DMS79 treated with DMSO at 0.1 percent for 48 hours (cell line): ENCODE measurements around the gene SVBP.
"Not testable (repeated sequence)": the region's sequence is repeated elsewhere in the genome, so short reads cannot be mapped to it uniquely, and the experiment has no call there.

Source experiments
- DNase-seq: peaks from one replicate; lab custom pipeline; 2025; lab: John Stamatoyannopoulos, UW

SVBP gene

DNA sequence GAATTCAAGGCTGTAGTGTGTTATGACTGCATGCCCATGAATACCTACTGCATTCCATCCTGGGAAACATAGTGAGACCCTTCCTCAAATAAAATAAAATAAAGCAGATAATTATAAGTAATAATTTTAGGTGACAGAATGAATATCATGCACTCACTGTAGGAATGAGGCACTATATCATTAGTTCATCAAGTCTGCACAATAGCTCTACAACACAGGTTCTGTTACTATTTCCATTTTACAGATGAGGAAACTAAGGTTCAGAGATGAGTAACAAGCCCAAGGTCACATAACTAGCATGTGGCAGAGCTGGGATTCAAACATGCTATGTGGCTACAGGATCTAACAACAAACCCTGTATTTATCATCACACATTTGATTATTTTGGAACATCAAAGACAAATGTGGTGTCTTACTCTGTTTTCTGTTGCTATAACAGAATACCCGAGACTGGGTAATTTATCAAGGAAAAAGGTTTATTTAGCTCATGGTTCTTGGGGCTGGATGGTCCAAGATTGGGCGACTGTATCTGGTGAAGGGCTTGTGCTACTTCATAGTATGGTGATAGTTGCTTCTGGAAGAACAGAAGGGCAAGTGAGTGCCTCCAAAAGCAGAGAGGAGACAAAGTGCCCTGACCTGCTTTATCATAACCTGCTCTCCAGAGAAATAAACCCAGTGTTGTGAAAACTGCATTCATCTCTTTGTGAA lies 24.4 kb upstream of the SVBP start:
- no peak for DNase-seq

- DNase-seq, result no peak
Observed at GRCh38 chr1:42841010-42841409, 23.8 kb upstream of the SVBP start.

- no peak for DNase-seq
Observed at GRCh38 chr1:42838482-42839190, 21.4 kb upstream of the SVBP start.

DNA sequence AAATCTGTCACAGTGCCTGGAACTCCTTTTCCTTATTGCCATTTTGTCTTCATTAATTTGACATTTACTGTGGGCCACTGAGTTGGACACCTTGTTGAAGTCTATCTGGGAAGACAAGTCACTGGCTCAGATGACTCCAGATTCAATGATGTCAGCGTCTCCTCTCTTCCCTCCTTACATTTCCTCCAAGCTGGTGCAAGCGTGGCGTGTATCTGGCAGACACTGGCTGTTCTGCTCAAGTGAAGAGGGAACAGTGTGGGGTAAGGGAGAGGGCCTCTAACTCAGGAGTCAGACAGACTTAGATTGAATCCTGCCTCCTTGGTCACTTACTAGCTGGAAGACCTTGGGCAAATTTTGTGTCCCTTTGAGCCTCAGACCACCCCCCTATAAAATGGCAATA lies 20.5 kb upstream of the SVBP start:
- no peak for DNase-seq

GRCh38 chr1:42835422-42835821 lies 18.2 kb upstream of the SVBP start:
- peak; percentile 25 for DNase-seq

DNA sequence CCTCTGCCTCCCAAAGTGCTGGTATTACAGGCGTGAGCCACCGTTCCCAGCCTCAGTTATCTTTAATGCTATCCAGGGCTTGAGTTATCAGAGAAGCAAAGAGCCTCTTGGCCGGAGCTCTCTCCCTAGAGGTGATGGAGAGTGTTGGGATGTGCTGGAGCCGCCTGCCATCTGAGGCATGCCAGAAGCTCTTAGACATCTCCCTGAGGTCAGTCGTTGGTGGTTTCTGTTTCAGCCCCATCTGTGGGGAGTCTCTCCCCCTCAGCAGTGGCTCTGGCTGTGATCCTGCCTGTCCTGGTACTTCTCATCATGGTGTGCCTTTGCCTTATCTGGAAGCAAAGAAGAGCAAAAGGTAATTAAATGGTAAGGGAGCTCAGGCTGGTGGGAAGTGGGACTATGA lies 17.6 kb upstream of the SVBP start:
- DNase-seq, result no peak

- DNase-seq, result no peak
Observed at GRCh38 chr1:42833981-42834380, 16.8 kb upstream of the SVBP start.

- DNase-seq, result no peak
Observed at GRCh38 chr1:42832641-42833240, 15.5 kb upstream of the SVBP start.

DNA sequence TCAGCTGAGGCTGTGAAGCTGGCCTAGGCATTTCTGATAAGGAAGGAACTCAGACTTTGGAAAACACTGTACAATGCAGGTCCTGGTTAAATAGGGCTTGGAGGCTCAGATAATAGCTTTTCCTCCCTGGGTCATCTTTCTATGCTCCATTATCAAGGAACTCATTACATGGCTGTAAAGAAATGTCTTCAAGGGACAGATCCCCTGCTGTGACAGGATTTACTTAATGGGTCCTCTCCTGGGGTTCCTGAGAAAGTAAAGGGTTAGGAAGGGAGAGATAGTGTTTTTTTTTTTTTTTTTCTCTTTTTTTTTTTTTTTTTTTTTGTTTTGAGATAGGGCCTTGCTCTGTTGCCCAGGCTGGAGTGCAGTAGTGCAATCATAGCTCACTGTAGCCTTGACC lies 14.1 kb upstream of the SVBP start:
- no peak for DNase-seq

GRCh38 chr1:42830631-42831030 lies 13.4 kb upstream of the SVBP start:
- no peak for DNase-seq

- no peak for DNase-seq
Observed at GRCh38 chr1:42825036-42825851, 8.0 kb upstream of the SVBP start.

GRCh38 chr1:42824481-42825035 lies 7.4 kb upstream of the SVBP start:
- DNase-seq, result peak; percentile 32

- peak; percentile 38 for DNase-seq
Observed at GRCh38 chr1:42822800-42823392, 5.7 kb upstream of the SVBP start.

- no peak for DNase-seq
Observed at GRCh38 chr1:42821690-42822089, 4.5 kb upstream of the SVBP start.

DNA sequence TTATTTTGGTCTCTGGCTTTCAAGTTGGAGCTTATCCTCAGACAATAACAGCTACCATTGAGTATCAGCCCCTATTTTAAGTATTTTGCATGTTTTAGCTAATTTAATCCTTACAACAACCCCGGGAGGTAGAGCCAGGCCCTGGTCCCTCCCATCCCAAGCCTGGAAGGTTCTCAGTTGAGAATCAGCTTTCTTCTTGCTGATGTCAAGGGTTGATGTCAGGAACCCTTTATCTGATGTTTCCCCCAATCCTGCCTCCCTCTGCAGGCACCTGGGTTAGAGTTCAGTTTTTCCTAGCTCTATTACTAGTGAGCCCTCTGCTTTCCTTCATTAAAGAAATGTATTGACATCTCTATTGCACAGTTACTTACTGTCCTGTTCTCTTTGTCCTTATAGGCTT lies 3.6 kb upstream of the SVBP start:
- no peak for DNase-seq

GRCh38 chr1:42817976-42818375 lies 779 bp upstream of the SVBP start:
- no peak for DNase-seq

- DNase-seq, result no peak
Observed at GRCh38 chr1:42817440-42817767, 207 bp upstream of the SVBP start.

- DNase-seq, result peak; percentile 71
Observed at GRCh38 chr1:42815941-42816584, 1.1 kb downstream of the SVBP start.

DNA sequence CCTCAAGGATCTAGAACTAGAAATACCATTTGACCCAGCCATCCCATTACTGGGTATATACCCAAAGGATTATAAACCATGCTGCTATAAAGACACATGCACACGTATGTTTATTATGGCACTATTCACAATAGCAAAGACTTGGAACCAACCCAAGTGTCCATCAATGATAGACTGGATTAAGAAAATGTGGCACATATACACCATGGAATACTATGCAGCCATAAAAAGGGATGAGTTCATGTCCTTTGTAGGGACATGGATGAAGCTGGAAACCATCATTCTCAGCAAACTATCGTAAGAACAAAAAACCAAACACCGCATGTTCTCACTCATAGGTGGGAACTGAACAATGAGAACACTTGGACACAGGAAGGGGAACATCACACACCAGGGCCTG lies 2.4 kb downstream of the SVBP start:
- not testable (repeated sequence) for DNase-seq

DNA sequence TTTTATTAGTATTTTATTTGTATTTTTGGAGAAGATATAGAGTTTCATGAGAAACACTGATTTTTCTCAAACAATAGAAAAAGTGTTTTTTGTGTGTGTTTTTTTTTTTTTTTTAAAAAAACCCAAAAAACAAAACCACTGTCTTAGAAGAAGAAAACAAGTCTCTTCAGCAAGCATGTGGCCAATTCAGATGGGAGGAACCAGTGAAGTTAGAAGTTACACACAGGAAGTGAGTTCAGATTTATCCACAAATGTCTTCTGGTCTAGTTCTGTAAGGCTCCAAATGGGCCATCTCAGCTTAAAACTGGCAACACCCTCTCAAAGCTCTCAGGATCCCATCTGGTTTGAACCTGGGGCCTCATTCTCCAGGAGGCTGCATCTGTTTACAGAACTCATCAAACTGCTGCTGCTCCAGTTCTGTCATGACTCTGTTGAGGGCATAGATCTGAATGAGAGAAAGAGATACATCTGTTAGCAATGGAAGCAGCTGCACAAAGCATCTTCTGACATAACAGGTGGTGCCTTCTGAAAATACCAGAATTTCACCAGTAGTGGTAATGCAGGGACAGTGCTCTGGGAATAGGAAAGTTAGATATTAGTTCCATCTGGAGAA lies 10.0 kb downstream of the SVBP start:
- DNase-seq, result no peak

- no peak for DNase-seq
Observed at GRCh38 chr1:42806593-42806992, 10.6 kb downstream of the SVBP start.
